Dendritic cell treated with granulocyte-macrophage colony-stimulating factor and Interleukin-4, amounts not matched to agents 40 ng/mL and 50 ng/mL, for 4 days (primary cell): ENCODE measurements around the gene ANTXR2.
"Not testable (repeated sequence)": the region's sequence is repeated elsewhere in the genome, so short reads cannot be mapped to it uniquely, and the experiment has no call there.

Experiments used
- H3K27ac Mint-ChIP-seq: one replicate; pipeline ENCODE4 v1.8.0; 2022; ENCODE audit warnings: mild to moderate bottlenecking, mixed read lengths
- H3K27me3 Mint-ChIP-seq: one replicate; pipeline ENCODE4 v1.8.0; 2022; ENCODE audit warnings: mild to moderate bottlenecking, mixed read lengths
- H3K36me3 Mint-ChIP-seq: one replicate; pipeline ENCODE4 v1.8.0; 2022; ENCODE audit warnings: low read depth, mixed read lengths
- H3K4me1 Mint-ChIP-seq: one replicate; pipeline ENCODE4 v1.8.0; 2022; ENCODE audit warnings: low read depth, mixed read lengths
- H3K4me3 Mint-ChIP-seq: one replicate; pipeline ENCODE4 v1.8.0; 2022; ENCODE audit warnings: mild to moderate bottlenecking, moderate library complexity, mixed read lengths
- H3K9me3 Mint-ChIP-seq: one replicate; pipeline ENCODE4 v1.8.0; 2022; ENCODE audit warnings: mixed read lengths
- intact Hi-C: fragments of 100-400 bp; cut with micrococcal nuclease; formaldehyde crosslinking; loops from one replicate; pipeline ENCODE4 v1.15.0; 2022

The ANTXR2 gene

GRCh38 chr4:80012291-80012690 is 60.7 kb downstream of the ANTXR2 start:
- peaks cover 28% of the 10 kb centered on the region for H3K4me1 Mint-ChIP-seq
- no peak overlapping the region for H3K4me3 Mint-ChIP-seq
- H3K27me3 Mint-ChIP-seq = no peaks in the 10 kb centered on the region
- no peak overlapping the region for H3K27ac Mint-ChIP-seq
- H3K9me3 Mint-ChIP-seq = no peaks in the 10 kb centered on the region
- intact Hi-C loops = loop anchor here (5.0 kb wide), 1 partner anchor 35 kb away; no protein-coding TSS in a partner anchor
- H3K36me3 Mint-ChIP-seq = peaks cover 42% of the 10 kb centered on the region

DNA sequence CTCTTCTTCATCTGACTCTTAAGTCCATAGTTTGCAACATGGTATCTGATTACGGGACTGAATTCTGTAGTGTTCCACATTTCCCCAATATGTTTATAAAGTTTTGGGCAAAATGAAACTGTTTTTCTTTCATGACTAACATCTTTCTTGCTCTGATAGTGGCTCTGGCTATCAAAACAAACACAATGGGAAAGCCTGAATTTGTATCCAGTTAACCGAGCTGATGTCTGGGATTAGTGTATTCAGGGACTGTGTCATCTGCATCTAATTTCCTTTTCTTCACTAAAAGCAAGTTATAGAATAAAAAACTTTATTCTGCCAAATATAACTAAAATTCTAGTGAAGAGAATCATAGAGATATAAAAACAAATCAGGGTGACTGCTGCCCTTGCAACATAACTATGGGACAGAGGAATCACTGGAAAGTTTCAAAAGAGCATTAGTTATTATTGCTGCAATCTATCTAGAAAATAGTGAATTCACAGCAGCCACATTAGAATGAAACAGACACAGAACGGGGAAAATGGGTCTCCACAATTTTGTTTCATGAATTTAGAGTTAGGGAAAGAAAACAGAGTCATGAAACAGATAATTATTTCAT is 61.3 kb downstream of the ANTXR2 start:
- peaks cover 47% of the 10 kb centered on the region for H3K36me3 Mint-ChIP-seq
- no peaks in the 10 kb centered on the region for H3K9me3 Mint-ChIP-seq
- H3K27me3 Mint-ChIP-seq = no peaks in the 10 kb centered on the region
- no peak overlapping the region for H3K4me3 Mint-ChIP-seq
- H3K27ac Mint-ChIP-seq = no peak overlapping the region
- peaks cover 34% of the 10 kb centered on the region for H3K4me1 Mint-ChIP-seq
- intact Hi-C loops = loop anchor here (5.0 kb wide), 1 partner anchor 36 kb away; no protein-coding TSS in a partner anchor

DNA sequence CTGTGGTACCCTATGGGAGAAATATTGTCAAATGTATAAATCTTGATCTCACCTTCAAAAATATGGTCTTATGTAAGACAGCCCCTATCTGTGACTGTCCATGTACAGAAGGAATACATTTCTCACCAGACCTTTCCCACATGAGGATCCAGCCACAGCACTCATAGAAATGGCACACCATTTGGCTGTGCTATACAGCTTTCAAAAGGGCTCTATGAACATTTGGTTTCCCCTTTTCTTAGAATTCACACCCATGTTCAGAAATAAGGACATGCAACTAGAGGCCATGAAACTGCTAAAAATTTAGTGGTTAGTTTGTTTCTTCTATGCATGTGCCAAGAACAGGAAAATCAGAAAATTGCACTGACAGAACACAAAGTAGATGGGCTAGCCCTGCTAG is 62.7 kb downstream of the ANTXR2 start:
- no peaks in the 10 kb centered on the region for H3K27me3 Mint-ChIP-seq
- no peak overlapping the region for H3K27ac Mint-ChIP-seq
- no peak overlapping the region for H3K4me3 Mint-ChIP-seq
- peaks cover 62% of the 10 kb centered on the region for H3K36me3 Mint-ChIP-seq
- intact Hi-C loops = loop anchor here (5.0 kb wide), 1 partner anchor 37 kb away; no protein-coding TSS in a partner anchor
- H3K9me3 Mint-ChIP-seq = no peaks in the 10 kb centered on the region
- peaks cover 42% of the 10 kb centered on the region for H3K4me1 Mint-ChIP-seq

- peaks cover 67% of the 10 kb centered on the region for H3K36me3 Mint-ChIP-seq
- intact Hi-C loops = loop anchor here (5.0 kb wide), 1 partner anchor 37 kb away; no protein-coding TSS in a partner anchor
- peaks cover 1% of the 10 kb centered on the region for H3K9me3 Mint-ChIP-seq
- no peaks in the 10 kb centered on the region for H3K27me3 Mint-ChIP-seq
- no peak overlapping the region for H3K27ac Mint-ChIP-seq
- no peak overlapping the region for H3K4me3 Mint-ChIP-seq
- H3K4me1 Mint-ChIP-seq = peaks cover 42% of the 10 kb centered on the region
Measured at GRCh38 chr4:80009806-80010205, 63.2 kb downstream of the ANTXR2 start.

DNA sequence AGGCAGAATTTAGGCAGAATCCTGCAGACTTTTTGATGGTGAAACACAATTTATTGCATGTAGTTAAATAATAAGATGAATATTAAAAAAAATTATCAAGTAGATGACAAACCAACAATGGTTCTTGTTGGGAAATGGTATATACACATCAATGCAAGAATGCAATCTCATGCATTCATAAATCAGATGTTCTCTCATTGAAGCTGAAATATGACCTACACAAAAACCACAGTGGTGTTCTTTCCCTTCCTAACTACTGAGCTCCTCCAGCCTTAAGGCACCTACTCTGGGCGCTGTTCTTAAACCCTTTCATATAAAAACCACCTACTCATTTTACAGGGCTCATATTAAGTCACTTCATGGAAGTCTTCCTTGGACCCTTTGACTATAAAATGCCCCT is 64.1 kb downstream of the ANTXR2 start:
- Mint-ChIP-seq H3K4me1 (peaks cover 42% of the 10 kb centered on the region), H3K4me3 (no peak overlapping the region), H3K27me3 (no peaks in the 10 kb centered on the region), H3K36me3 (peaks cover 75% of the 10 kb centered on the region), H3K9me3 (peaks cover 9% of the 10 kb centered on the region), H3K27ac (no peak overlapping the region)
- intact Hi-C loops = no loop called here

GRCh38 chr4:80008351-80008750 is 64.7 kb downstream of the ANTXR2 start:
- intact Hi-C loops = no loop called here
- peaks cover 42% of the 10 kb centered on the region for H3K4me1 Mint-ChIP-seq

GRCh38 chr4:80007745-80008149 is 65.3 kb downstream of the ANTXR2 start:
- Mint-ChIP-seq H3K9me3 (peaks cover 9% of the 10 kb centered on the region), H3K4me1 (peaks cover 39% of the 10 kb centered on the region), H3K27me3 (no peaks in the 10 kb centered on the region), H3K36me3 (peaks cover 81% of the 10 kb centered on the region), H3K27ac (no peak overlapping the region), H3K4me3 (no peak overlapping the region)
- intact Hi-C loops = no loop called here

More at GRCh38 chr4:80008351-80008750, 64.7 kb downstream of the ANTXR2 start:
- no peak overlapping the region for H3K27ac Mint-ChIP-seq
- H3K27me3 Mint-ChIP-seq = no peaks in the 10 kb centered on the region
- H3K36me3 Mint-ChIP-seq = peaks cover 79% of the 10 kb centered on the region
- peaks cover 9% of the 10 kb centered on the region for H3K9me3 Mint-ChIP-seq
- H3K4me3 Mint-ChIP-seq = no peak overlapping the region

- no peak overlapping the region for H3K4me3 Mint-ChIP-seq
- peaks cover 85% of the 10 kb centered on the region for H3K36me3 Mint-ChIP-seq
- H3K4me1 Mint-ChIP-seq = peaks cover 38% of the 10 kb centered on the region
- H3K27me3 Mint-ChIP-seq = no peaks in the 10 kb centered on the region
- intact Hi-C loops = no loop called here
- peaks cover 9% of the 10 kb centered on the region for H3K9me3 Mint-ChIP-seq
- H3K27ac Mint-ChIP-seq = no peak overlapping the region
Measured at GRCh38 chr4:80006935-80007744, 65.9 kb downstream of the ANTXR2 start.

GRCh38 chr4:80005863-80006262 is 67.2 kb downstream of the ANTXR2 start:
- Mint-ChIP-seq H3K27me3 (no peaks in the 10 kb centered on the region), H3K4me1 (peaks cover 38% of the 10 kb centered on the region), H3K9me3 (peaks cover 9% of the 10 kb centered on the region), H3K27ac (no peak overlapping the region), H3K4me3 (no peak overlapping the region), H3K36me3 (peaks cover 93% of the 10 kb centered on the region)
- intact Hi-C loops = no loop called here

- Mint-ChIP-seq H3K4me3 (no peak overlapping the region), H3K27me3 (no peaks in the 10 kb centered on the region), H3K9me3 (peaks cover 9% of the 10 kb centered on the region), H3K4me1 (peaks cover 27% of the 10 kb centered on the region), H3K36me3 (peaks cover 88% of the 10 kb centered on the region), H3K27ac (no peak overlapping the region)
- intact Hi-C loops = no loop called here
Measured at GRCh38 chr4:80004319-80004718, 68.7 kb downstream of the ANTXR2 start.

DNA sequence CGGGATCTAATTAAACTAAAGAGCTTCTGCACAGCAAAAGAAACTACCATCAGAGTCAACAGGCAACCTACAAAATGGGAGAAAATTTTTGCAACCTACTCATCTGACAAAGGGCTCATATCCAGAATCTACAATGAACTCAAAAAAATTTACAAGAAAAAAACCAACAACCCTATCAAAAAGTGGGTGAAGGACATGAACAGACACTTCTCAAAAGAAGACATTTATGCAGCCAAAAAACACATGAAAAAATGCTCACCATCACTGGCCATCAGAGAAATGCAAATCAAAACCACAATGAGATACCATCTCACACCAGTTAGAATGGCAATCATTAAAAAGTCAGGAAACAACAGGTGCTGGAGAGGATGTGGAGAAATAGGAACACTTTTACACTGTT is 70.5 kb downstream of the ANTXR2 start:
- H3K9me3 Mint-ChIP-seq, H3K27me3 Mint-ChIP-seq, intact Hi-C loops, H3K27ac Mint-ChIP-seq, H3K4me3 Mint-ChIP-seq: not testable (repeated sequence)
- Mint-ChIP-seq H3K36me3 (peaks cover 80% of the 10 kb centered on the region), H3K4me1 (peaks cover 16% of the 10 kb centered on the region)

- peaks cover 74% of the 10 kb centered on the region for H3K36me3 Mint-ChIP-seq
- H3K27me3 Mint-ChIP-seq, H3K4me1 Mint-ChIP-seq, intact Hi-C loops, H3K4me3 Mint-ChIP-seq, H3K27ac Mint-ChIP-seq, H3K9me3 Mint-ChIP-seq: not testable (repeated sequence)
Measured at GRCh38 chr4:79999048-79999447, 74.0 kb downstream of the ANTXR2 start.

- no peak overlapping the region for H3K4me3 Mint-ChIP-seq
- H3K9me3 Mint-ChIP-seq = no peaks in the 10 kb centered on the region
- intact Hi-C loops = no loop called here
- peaks cover 14% of the 10 kb centered on the region for H3K4me1 Mint-ChIP-seq
- H3K27me3 Mint-ChIP-seq = no peaks in the 10 kb centered on the region
- H3K36me3 Mint-ChIP-seq = peaks cover 76% of the 10 kb centered on the region
- H3K27ac Mint-ChIP-seq = no peak overlapping the region
Measured at GRCh38 chr4:79998201-79998600, 74.8 kb downstream of the ANTXR2 start.

- H3K9me3 Mint-ChIP-seq = no peaks in the 10 kb centered on the region
- no peak overlapping the region for H3K4me3 Mint-ChIP-seq
- H3K4me1 Mint-ChIP-seq = peaks cover 21% of the 10 kb centered on the region
- H3K27ac Mint-ChIP-seq = no peak overlapping the region
- no peaks in the 10 kb centered on the region for H3K27me3 Mint-ChIP-seq
- H3K36me3 Mint-ChIP-seq = peaks cover 73% of the 10 kb centered on the region
- intact Hi-C loops = no loop called here
Measured at GRCh38 chr4:79996851-79997250, 76.2 kb downstream of the ANTXR2 start.
